WTC11 (cell line): Measurements from ENCODE around the gene EGLN1. TPM values are rescaled to one million over a fixed set of nuclear protein-coding genes. Genes with fewer than 3 reads are reported as not detected.

Experiments used
- ATAC-seq: fragments of 200-7000 bp; cut with Tn5 transposase; 2 replicates; pipeline ENCODE4 v1.10.0; 2021; ENCODE audit warnings: mild to moderate bottlenecking, moderate library complexity
- CTCF ChIA-PET: fragments of 300-600 bp; sonication (Branson Sonifier 250); formaldehyde crosslinking; loops from one replicate; lab custom pipeline; 2021; ENCODE audit warnings: antibody characterized with exemption; lab: Charles Lee
- POLR2A ChIA-PET: fragments of 350-600 bp; sonication (Branson Sonifier 250); formaldehyde crosslinking; loops from one replicate; lab custom pipeline; 2021; ENCODE audit warnings: antibody characterized with exemption; lab: Charles Lee
- DNase-seq: peaks from one replicate; pipeline ENCODE4 v3.0.0; 2021; ENCODE audit warnings: low spot score
- H3K27ac Mint-ChIP-seq: 2 replicates; pipeline ENCODE4 v1.8.0; 2021; ENCODE audit warnings: mixed read lengths
- H3K27me3 Mint-ChIP-seq: 2 replicates; pipeline ENCODE4 v1.8.0; 2021; ENCODE audit warnings: low read depth, mild to moderate bottlenecking, moderate library complexity, mixed read lengths
- H3K36me3 Mint-ChIP-seq: 2 replicates; pipeline ENCODE4 v1.8.0; 2021; ENCODE audit warnings: mixed read lengths
- H3K4me1 Mint-ChIP-seq: 2 replicates; pipeline ENCODE4 v1.8.0; 2022; ENCODE audit warnings: mixed read lengths
- H3K4me3 Mint-ChIP-seq: 2 replicates; pipeline ENCODE4 v1.8.0; 2021; ENCODE audit warnings: mild to moderate bottlenecking, moderate library complexity, mixed read lengths
- H3K9me3 Mint-ChIP-seq: 2 replicates; pipeline ENCODE4 v1.8.0; 2021; ENCODE audit warnings: mixed read lengths
- AR ChIP-seq: fragments of 250-450 bp; sonication (Bioruptor Pico); IDR thresholded peaks from 2 replicates; pipeline ENCODE4 v1.9.0; 2021; ENCODE audit warnings: mild to moderate bottlenecking
- CDX4 ChIP-seq: fragments of 250-450 bp; sonication (Bioruptor Pico); IDR thresholded peaks from 2 replicates; pipeline ENCODE4 v1.9.0; 2021; ENCODE audit warnings: moderate library complexity, mild to moderate bottlenecking, inconsistent platforms, borderline replicate concordance
- FOXK1 ChIP-seq: sonication (generic); formaldehyde crosslinking; IDR thresholded peaks from 2 replicates; pipeline ENCODE4 v1.8.0; 2022; ENCODE audit warnings: mild to moderate bottlenecking, moderate library complexity, missing genetic modification reagents
- FOXP1 ChIP-seq: sonication (generic); formaldehyde crosslinking; IDR thresholded peaks from 2 replicates; pipeline ENCODE4 v1.8.0; 2022; ENCODE audit warnings: missing genetic modification reagents, mild to moderate bottlenecking, moderate library complexity, borderline replicate concordance
- HMGA2 ChIP-seq: fragments of 250-450 bp; sonication (Bioruptor Pico); IDR thresholded peaks from 2 replicates; pipeline ENCODE4 v1.4.0; 2021; ENCODE audit warnings: mild to moderate bottlenecking, moderate library complexity
- IRF2 ChIP-seq: sonication (generic); formaldehyde crosslinking; IDR thresholded peaks from 2 replicates; pipeline ENCODE4 v1.8.0; 2022; ENCODE audit warnings: low read depth, missing genetic modification reagents, borderline replicate concordance
- JUN ChIP-seq: sonication (generic); formaldehyde crosslinking; IDR thresholded peaks from 2 replicates; pipeline ENCODE4 v1.8.0; 2023; ENCODE audit warnings: mild to moderate bottlenecking, missing genetic modification reagents
- MAX ChIP-seq: sonication (generic); formaldehyde crosslinking; IDR thresholded peaks from 2 replicates; pipeline ENCODE4 v1.8.0; 2022; ENCODE audit warnings: mild to moderate bottlenecking, missing genetic modification reagents
- MYBL2 ChIP-seq: sonication (generic); formaldehyde crosslinking; IDR thresholded peaks from 2 replicates; pipeline ENCODE4 v1.8.1; 2023; ENCODE audit warnings: mild to moderate bottlenecking, moderate library complexity, missing genetic modification reagents
- NR1H2 ChIP-seq: sonication (generic); formaldehyde crosslinking; IDR thresholded peaks from 2 replicates; pipeline ENCODE4 v1.9.0; 2021; ENCODE audit warnings: mild to moderate bottlenecking, moderate library complexity, missing genetic modification reagents
- NR2C2 ChIP-seq: sonication (generic); formaldehyde crosslinking; IDR thresholded peaks from 2 replicates; pipeline ENCODE4 v1.8.0; 2022; ENCODE audit warnings: mild to moderate bottlenecking, missing genetic modification reagents
- OVOL2 ChIP-seq: fragments of 250-450 bp; sonication (Bioruptor Pico); IDR thresholded peaks from 2 replicates; pipeline ENCODE4 v1.9.0; 2021; ENCODE audit warnings: mild to moderate bottlenecking, borderline replicate concordance
- PREB ChIP-seq: sonication (generic); formaldehyde crosslinking; IDR thresholded peaks from 2 replicates; pipeline ENCODE4 v1.8.1; 2022; ENCODE audit warnings: mild to moderate bottlenecking, missing genetic modification reagents, moderate library complexity, borderline replicate concordance
- RORB ChIP-seq: fragments of 250-450 bp; sonication (Bioruptor Pico); IDR thresholded peaks from 2 replicates; pipeline ENCODE4 v1.9.0; 2021; ENCODE audit warnings: mild to moderate bottlenecking
- SMAD3 ChIP-seq: sonication (generic); formaldehyde crosslinking; IDR thresholded peaks from 2 replicates; pipeline ENCODE4 v1.8.0; 2022; ENCODE audit warnings: missing genetic modification reagents, mild to moderate bottlenecking, borderline replicate concordance
- TEAD4 ChIP-seq: sonication (generic); formaldehyde crosslinking; IDR thresholded peaks from 2 replicates; pipeline ENCODE4 v1.8.0; 2022; ENCODE audit warnings: mild to moderate bottlenecking, missing genetic modification reagents
- USF2 ChIP-seq: sonication (generic); formaldehyde crosslinking; IDR thresholded peaks from 2 replicates; pipeline ENCODE4 v1.8.1; 2023; ENCODE audit warnings: mild to moderate bottlenecking, missing genetic modification reagents, moderate library complexity
- ZNF263 ChIP-seq: sonication (generic); formaldehyde crosslinking; IDR thresholded peaks from 2 replicates; pipeline ENCODE4 v1.8.1; 2022; ENCODE audit warnings: low read depth, mild to moderate bottlenecking, moderate library complexity, missing genetic modification reagents
- total RNA-seq: library from RNA; stranded (reverse); gene quantifications from 3 replicates; pipeline ENCODE4 v1.2.3, GENCODE V29; 2021
- TF ChIP-seq, protein P1 (sequence below): sonication (generic); formaldehyde crosslinking; IDR thresholded peaks from 2 replicates; pipeline ENCODE4 v1.8.1; 2022; ENCODE audit warnings: mild to moderate bottlenecking, moderate library complexity, missing genetic modification reagents
- TF ChIP-seq, protein P2 (sequence below): fragments of 250-450 bp; sonication (Bioruptor Pico); IDR thresholded peaks from 2 replicates; pipeline ENCODE4 v1.8.0; 2021; ENCODE audit warnings: mild to moderate bottlenecking

EGLN1 gene
- total RNA-seq, 1 experiment from 2014 or later = 13.7 TPM

DNA sequence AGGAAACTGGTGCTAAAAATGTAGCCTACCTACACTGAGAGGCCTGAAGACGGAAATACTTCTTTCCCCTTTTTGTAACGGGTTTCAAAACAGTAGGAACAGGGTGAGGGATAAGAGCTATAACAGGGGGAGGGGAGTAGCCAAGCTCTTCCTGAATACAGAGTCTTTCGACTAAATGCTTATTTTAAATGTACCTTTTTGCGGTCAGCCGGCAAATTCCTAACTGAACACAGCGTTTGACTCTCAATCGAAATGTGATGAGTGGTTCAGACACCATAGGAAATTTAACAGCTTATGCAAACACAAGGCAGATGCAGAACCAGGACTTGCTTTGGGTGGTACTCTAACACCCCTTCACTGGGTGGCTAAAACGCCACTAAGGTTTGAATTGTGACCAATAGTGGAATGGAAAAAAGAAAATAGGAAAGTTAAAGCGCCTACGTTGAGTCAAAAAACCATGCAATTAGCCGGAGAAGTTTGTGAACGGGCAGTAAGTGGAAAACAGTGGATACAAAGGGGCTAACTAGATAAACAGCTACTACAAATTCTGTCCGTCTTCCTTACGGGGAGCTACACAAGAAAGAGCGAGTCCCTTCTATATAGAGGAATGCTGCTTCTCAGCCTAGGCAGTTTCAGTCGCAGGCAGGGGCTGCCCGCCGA is 1.7 kb downstream of the EGLN1 start:
- peaks cover 58% of the 10 kb centered on the region for H3K27me3 Mint-ChIP-seq
- no peak for TF ChIP-seq IRF2 (CRISPR knock-in tag)
- TF ChIP-seq, protein P1, sequence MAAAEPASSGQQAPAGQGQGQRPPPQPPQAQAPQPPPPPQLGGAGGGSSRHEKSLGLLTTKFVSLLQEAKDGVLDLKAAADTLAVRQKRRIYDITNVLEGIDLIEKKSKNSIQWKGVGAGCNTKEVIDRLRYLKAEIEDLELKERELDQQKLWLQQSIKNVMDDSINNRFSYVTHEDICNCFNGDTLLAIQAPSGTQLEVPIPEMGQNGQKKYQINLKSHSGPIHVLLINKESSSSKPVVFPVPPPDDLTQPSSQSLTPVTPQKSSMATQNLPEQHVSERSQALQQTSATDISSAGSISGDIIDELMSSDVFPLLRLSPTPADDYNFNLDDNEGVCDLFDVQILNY (CRISPR knock-in tag) = no peak
- no peak for TF ChIP-seq PREB (CRISPR knock-in tag)
- TF ChIP-seq MAX (CRISPR knock-in tag) = 0 out of 2 replicates have a peak, but pooled peaks have one; percentile 31
- TF ChIP-seq, all 79 proteins: peak for 1
- Mint-ChIP-seq H3K27ac (no peak overlapping the region; the same call in 1 of the 2 replicates), H3K9me3 (no peaks in the 10 kb centered on the region), H3K4me3 (peak overlapping the region; percentile 80), H3K4me1 (peaks cover 46% of the 10 kb centered on the region), H3K36me3 (no peaks in the 10 kb centered on the region)
- POLR2A ChIA-PET = interaction anchor here (0.6 kb wide), 1 partner anchor 1500 kb away, joined by 3 read pairs; no protein-coding TSS in a partner anchor
- DNase-seq (no peak), ATAC-seq (peak; percentile 4; the same call in 1 of the 2 replicates)
- CTCF ChIA-PET = interaction anchor here (0.8 to 1.2 kb wide), 3 partner anchors 104 to 336 kb away, joined by 3 to 4 read pairs (median 3); no protein-coding TSS in a partner anchor

- no peak for DNase-seq
- H3K9me3 Mint-ChIP-seq = no peaks in the 10 kb centered on the region
- ChIA-PET CTCF (no interaction called here), POLR2A (no interaction called here)
- ATAC-seq = no peak
- TF ChIP-seq AR (no peak), NR1H2 (CRISPR knock-in tag) (no peak), HMGA2 (CRISPR knock-in tag) (no peak), FOXK1 (no peak), ZNF263 (CRISPR knock-in tag) (no peak), SMAD3 (no peak), JUN (no peak), NR2C2 (no peak), FOXP1 (CRISPR knock-in tag) (no peak), RORB (CRISPR knock-in tag) (no peak), MYBL2 (no peak), TEAD4 (CRISPR knock-in tag) (no peak), USF2 (CRISPR knock-in tag) (no peak), CDX4 (CRISPR knock-in tag) (no peak), OVOL2 (CRISPR knock-in tag) (no peak)
- TF ChIP-seq, protein P2, sequence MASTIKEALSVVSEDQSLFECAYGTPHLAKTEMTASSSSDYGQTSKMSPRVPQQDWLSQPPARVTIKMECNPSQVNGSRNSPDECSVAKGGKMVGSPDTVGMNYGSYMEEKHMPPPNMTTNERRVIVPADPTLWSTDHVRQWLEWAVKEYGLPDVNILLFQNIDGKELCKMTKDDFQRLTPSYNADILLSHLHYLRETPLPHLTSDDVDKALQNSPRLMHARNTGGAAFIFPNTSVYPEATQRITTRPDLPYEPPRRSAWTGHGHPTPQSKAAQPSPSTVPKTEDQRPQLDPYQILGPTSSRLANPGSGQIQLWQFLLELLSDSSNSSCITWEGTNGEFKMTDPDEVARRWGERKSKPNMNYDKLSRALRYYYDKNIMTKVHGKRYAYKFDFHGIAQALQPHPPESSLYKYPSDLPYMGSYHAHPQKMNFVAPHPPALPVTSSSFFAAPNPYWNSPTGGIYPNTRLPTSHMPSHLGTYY = no peak
- H3K36me3 Mint-ChIP-seq = no peaks in the 10 kb centered on the region
- peak overlapping the region; percentile 80 for H3K4me3 Mint-ChIP-seq
- H3K27me3 Mint-ChIP-seq = peaks cover 52% of the 10 kb centered on the region
- no peak overlapping the region for H3K27ac Mint-ChIP-seq
- peaks cover 43% of the 10 kb centered on the region for H3K4me1 Mint-ChIP-seq
These were observed 2.3 kb downstream of the EGLN1 start for GRCh38 chr1:231419738-231420298.
